GM19099 (cell line): ENCODE data around the gene ANXA3.
A peak's percentile ranks its signal among the peaks of the same experiment; 100 is the strongest.

Experiments used
- POLR2A ChIP-seq: IDR thresholded peaks from 3 replicates; pipeline ENCODE4 v1.6.1; 2011; ENCODE audit warnings: low read depth; ENCODE audit not compliant: insufficient read length; ENCODE audit errors: extremely low read depth

ANXA3 gene

DNA sequence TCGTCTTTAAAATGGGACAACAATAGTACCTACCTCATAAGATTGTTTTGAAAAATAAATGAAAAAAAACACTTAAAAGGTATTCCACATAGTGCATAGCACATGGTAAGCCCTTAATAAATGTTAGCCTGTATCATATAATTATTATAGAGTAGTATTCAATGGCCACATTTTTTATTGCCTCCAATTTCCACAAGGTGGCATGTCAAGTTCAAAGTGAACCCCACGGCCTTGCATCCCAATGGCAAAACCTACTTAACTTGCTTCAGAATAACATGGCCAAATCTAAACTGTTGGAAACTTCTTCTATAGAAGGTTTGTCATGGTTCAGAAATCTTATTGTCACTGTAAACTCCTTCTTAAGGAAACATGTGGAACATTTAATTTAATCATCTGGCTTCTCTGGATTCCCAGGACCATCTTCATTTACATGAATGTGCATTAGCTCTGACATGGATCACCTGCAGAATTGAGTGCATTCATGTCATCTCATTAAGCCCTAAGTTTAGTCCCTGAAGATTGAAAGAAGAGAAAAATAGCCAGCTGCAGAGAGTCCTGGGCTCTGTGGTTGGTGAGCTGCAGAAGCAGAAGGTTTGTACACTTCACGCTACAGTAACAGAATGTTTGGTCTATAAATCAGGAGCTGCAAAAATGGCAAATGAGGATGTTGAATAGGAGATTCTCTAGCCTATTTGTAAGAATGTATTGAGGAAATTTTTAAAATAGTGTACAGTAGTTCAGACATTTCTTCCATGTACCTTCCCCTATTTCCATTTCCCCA lies 61.0 kb downstream of the ANXA3 start:
- TF ChIP-seq POLR2A = no peak

- TF ChIP-seq POLR2A = no peak
Measured at GRCh38 chr4:78613522-78614321, 62.2 kb downstream of the ANXA3 start.

DNA sequence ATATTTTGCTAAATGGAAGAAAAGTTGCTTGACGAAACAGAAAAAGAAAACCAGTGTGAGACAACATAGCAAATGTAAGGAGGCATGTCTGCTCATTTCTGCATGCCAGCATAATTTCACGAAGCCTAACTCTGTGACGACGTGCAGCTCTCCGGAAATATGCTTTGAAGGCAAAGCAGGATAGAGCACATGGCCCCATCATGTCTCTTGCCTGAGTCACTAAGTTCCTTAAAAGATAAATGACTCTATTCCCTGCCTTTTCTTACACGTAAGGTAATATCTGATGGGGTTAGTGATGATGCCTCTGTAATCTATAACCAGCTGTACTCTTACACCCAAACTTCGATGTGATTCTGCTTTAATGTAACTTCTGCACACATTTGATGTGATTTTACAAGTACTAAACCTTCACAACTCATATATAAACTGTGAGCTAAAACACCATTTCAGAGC lies 64.5 kb downstream of the ANXA3 start:
- no peak for TF ChIP-seq POLR2A

GRCh38 chr4:78618436-78618835 lies 66.9 kb downstream of the ANXA3 start:
- TF ChIP-seq POLR2A = no peak

GRCh38 chr4:78621395-78621794 lies 69.8 kb downstream of the ANXA3 start:
- no peak for TF ChIP-seq POLR2A

DNA sequence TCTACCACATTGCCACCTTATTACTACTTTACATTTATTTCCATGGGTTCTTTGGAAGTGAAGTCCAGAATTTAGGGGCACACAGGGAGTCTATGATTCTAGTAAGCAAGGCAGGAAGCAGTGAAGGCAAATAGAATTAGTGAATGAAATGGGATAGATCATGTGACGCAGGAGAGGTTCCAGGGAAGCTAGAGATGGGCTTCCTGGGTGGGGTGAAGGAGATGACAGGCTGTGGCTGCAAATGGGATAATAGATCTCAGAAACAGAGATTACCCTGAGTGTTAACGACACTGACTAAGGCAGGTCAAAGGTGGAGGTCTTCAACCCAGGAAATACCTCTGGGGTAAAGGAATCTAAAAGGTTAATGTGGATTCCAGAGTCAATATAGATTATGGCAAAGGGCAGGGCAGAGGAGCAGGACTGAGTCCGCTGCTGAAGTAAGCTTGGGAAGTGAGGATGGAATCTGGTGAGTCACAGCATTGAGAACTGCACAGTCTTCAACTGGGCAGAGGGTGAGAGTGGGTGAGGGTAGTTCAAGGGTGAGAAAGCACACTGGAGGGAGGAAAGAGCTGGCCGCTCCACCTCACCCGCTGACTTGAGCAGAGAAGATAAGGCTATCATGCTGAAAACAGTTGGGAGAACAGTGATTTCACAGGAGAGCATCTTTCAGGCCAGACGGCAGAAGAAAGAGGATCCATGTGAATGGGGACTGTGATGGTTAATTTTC lies 70.8 kb downstream of the ANXA3 start:
- no peak for TF ChIP-seq POLR2A

GRCh38 chr4:78624048-78624447 lies 72.5 kb downstream of the ANXA3 start:
- TF ChIP-seq POLR2A = no peak

DNA sequence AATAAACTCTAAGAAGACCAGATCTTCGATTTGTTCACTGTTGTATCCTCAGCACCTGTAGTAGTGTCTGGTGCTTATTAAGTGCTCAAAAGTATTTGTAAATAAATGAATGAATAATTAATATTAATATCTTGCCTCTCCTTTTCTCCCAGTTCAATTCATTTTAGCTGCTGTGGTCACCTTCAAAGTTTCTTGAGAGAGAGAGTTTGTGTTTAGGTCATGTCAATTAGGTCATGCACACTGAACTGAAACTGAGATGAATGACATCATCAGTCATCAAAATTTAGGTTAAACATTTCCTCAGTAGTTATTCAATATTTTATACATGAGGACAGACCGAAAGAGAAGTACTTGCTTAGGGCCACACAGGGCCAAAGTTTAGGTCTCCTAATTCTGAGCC lies 73.5 kb downstream of the ANXA3 start:
- no peak for TF ChIP-seq POLR2A

- TF ChIP-seq POLR2A = no peak
Measured at GRCh38 chr4:78627046-78627965, 75.7 kb downstream of the ANXA3 start.

DNA sequence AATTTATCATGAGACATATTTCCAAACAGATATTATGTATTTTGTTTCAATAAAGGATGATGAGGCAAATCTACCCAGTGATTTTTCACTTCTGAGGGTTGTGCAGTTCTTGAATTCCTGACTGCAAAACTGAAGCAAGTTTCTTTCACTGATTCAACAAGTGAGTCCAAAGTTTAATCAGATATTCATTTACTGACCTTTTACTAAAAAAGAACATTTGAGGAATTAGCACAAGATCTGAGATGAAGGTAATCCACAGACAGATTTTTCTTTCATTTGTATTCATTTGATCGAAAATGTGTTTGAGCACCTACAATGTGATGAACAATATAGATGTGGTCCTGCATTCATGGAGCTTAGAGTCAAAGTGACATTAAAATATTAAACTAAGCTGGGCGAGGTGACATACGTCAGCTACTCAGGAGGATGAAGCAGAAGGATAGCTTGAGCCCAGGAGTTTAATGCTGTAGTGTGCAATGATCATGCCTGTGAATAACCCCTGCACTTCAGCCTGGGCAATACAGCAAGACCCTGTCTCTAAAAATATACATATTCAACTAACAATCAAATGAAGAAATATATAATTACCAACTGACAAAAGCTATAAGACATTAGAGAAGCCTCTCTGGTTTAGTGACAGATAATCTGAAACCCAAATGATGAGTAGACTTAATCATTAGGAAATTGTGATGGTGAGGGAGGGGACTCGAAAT lies 76.6 kb downstream of the ANXA3 start:
- peak; percentile 10 for TF ChIP-seq POLR2A

GRCh38 chr4:78629991-78630541 lies 78.5 kb downstream of the ANXA3 start:
- TF ChIP-seq POLR2A = no peak

DNA sequence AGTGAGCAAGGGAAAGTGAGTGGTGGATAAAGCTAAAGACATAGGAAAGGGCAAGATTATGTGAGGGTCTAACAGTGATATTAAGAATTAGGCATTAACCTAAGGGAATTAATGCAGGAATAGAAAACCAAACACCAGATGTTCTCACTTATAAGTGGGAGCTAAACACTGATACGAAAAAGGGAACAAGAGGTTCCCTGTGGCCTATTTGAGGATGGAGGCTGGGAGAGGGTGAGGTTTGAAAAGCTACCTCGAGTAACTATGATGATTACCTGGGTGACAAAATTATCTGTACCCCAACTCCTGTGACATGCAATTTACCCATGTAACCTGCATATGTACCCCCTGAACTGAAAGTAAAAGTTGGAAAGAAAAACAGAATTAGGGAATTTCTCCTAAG lies 79.0 kb downstream of the ANXA3 start:
- TF ChIP-seq POLR2A = no peak

DNA sequence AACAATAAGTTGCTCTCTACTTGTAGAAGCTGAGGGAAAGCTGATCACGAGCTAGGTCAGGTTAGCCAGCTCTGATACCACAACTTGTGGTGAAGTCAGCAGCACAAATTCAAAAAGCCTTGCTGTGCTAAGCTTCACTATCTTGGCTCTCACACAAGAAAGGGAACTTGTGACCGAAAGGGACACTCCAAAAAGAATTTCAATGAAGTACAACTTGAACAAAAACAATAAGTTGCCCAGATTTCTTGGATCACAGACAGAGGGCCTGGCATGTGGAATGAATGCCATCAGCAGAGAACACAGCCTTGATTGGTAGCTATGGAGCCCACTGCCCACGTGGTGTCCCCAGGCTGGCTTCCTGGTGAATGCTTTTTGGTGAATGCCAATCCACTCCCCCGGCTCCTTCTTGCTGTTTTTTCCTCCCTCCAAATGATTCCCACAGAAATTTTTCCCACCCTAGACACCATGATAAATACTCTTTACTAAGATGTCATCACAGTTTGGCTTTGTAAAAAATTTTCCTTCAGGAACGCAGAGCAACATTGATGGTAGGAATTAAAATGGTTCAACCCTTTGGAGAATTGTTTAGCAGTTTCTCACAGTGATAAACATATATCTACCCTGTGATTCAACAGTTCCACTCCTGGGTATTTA lies 82.6 kb downstream of the ANXA3 start:
- no peak for TF ChIP-seq POLR2A
